ENCODE measurements around the gene SLC25A42. TPM values are rescaled to one million over a fixed set of nuclear protein-coding genes. Genes with fewer than 3 reads are reported as not detected.

SLC25A42 gene
- total RNA-seq, 1 experiment from 2014 or later, result 4.5 TPM

- H3K4me2 ChIP-seq (ENCODE audit: low read depth, low read length, poor library complexity, severe bottlenecking), result no peak overlapping the region
- no peak overlapping the region for H3K27ac ChIP-seq (ENCODE audit: low read length)
- DNase-seq, result no peak
- 0 out of 2 replicates have a peak, but pooled peaks cover 7% of the 10 kb centered on the region for H3K36me3 ChIP-seq (ENCODE audit: insufficient read depth, low read length)
- H3K79me2 ChIP-seq (ENCODE audit: low read length), result peaks cover 29% of the 10 kb centered on the region
- no peaks in the 10 kb centered on the region for H3K9me2 ChIP-seq (replicated peaks; ENCODE audit: insufficient read depth, low read length)
- H3K9me3 ChIP-seq (ENCODE audit: low read length), result no peaks in the 10 kb centered on the region
- H2AFZ ChIP-seq (ENCODE audit: low read length), result no peak overlapping the region
- no peak overlapping the region for H3K4me3 ChIP-seq (ENCODE audit: low read length)
- no peaks in the 10 kb centered on the region for H3K27me3 ChIP-seq (ENCODE audit: low read length)
- no peak overlapping the region for H3K9ac ChIP-seq (ENCODE audit: low read length)
- no peaks in the 10 kb centered on the region for H4K20me1 ChIP-seq (ENCODE audit: insufficient read depth, low read depth, low read length)
- peaks cover 8% of the 10 kb centered on the region for H3K4me1 ChIP-seq (ENCODE audit: low read length)
Measured at GRCh38 chr19:19042732-19043280, 21.0 kb upstream of the SLC25A42 start.

GRCh38 chr19:19043481-19043880 lies 20.3 kb upstream of the SLC25A42 start:
- Histone ChIP-seq H4K20me1 (ENCODE audit: insufficient read depth, low read depth, low read length) (no peaks in the 10 kb centered on the region), H3K9me3 (ENCODE audit: low read length) (no peaks in the 10 kb centered on the region), H3K4me3 (ENCODE audit: low read length) (no peak overlapping the region), H3K4me2 (ENCODE audit: low read depth, low read length, poor library complexity, severe bottlenecking) (no peak overlapping the region), H3K27ac (ENCODE audit: low read length) (no peak overlapping the region), H2AFZ (ENCODE audit: low read length) (no peak overlapping the region), H3K79me2 (ENCODE audit: low read length) (peaks cover 23% of the 10 kb centered on the region), H3K9ac (ENCODE audit: low read length) (no peak overlapping the region), H3K9me2 (replicated peaks; ENCODE audit: insufficient read depth, low read length) (no peaks in the 10 kb centered on the region), H3K4me1 (ENCODE audit: low read length) (peaks cover 8% of the 10 kb centered on the region), H3K27me3 (ENCODE audit: low read length) (no peaks in the 10 kb centered on the region), H3K36me3 (ENCODE audit: insufficient read depth, low read length) (0 out of 2 replicates have a peak, but pooled peaks cover 7% of the 10 kb centered on the region)
- no peak for DNase-seq

- Histone ChIP-seq H3K27ac (ENCODE audit: low read length) (no peak overlapping the region), H3K4me2 (ENCODE audit: low read depth, low read length, poor library complexity, severe bottlenecking) (no peak overlapping the region), H3K36me3 (ENCODE audit: insufficient read depth, low read length) (0 out of 2 replicates have a peak, but pooled peaks cover 7% of the 10 kb centered on the region), H3K9me2 (replicated peaks; ENCODE audit: insufficient read depth, low read length) (no peaks in the 10 kb centered on the region), H3K4me3 (ENCODE audit: low read length) (no peak overlapping the region), H2AFZ (ENCODE audit: low read length) (no peak overlapping the region), H3K9me3 (ENCODE audit: low read length) (no peaks in the 10 kb centered on the region), H3K9ac (ENCODE audit: low read length) (no peak overlapping the region), H3K27me3 (ENCODE audit: low read length) (no peaks in the 10 kb centered on the region), H4K20me1 (ENCODE audit: insufficient read depth, low read depth, low read length) (no peaks in the 10 kb centered on the region), H3K79me2 (ENCODE audit: low read length) (peaks cover 23% of the 10 kb centered on the region), H3K4me1 (ENCODE audit: low read length) (peaks cover 8% of the 10 kb centered on the region)
- DNase-seq, result no peak
Measured at GRCh38 chr19:19043881-19044280, 19.9 kb upstream of the SLC25A42 start.

- no peak overlapping the region for H3K4me2 ChIP-seq (ENCODE audit: low read depth, low read length, poor library complexity, severe bottlenecking)
- no peaks in the 10 kb centered on the region for H3K9me3 ChIP-seq (ENCODE audit: low read length)
- no peaks in the 10 kb centered on the region for H3K4me1 ChIP-seq (ENCODE audit: low read length)
- H3K27me3 ChIP-seq (ENCODE audit: low read length), result no peaks in the 10 kb centered on the region
- no peak for DNase-seq
- H3K9ac ChIP-seq (ENCODE audit: low read length), result no peak overlapping the region
- H4K20me1 ChIP-seq (ENCODE audit: insufficient read depth, low read depth, low read length), result no peaks in the 10 kb centered on the region
- H3K27ac ChIP-seq (ENCODE audit: low read length), result no peak overlapping the region
- H3K4me3 ChIP-seq (ENCODE audit: low read length), result no peak overlapping the region
- no peaks in the 10 kb centered on the region for H3K9me2 ChIP-seq (replicated peaks; ENCODE audit: insufficient read depth, low read length)
- H3K36me3 ChIP-seq (ENCODE audit: insufficient read depth, low read length), result peaks cover 12% of the 10 kb centered on the region; the same call in 1 of the 2 replicates
- no peak overlapping the region for H2AFZ ChIP-seq (ENCODE audit: low read length)
- no peaks in the 10 kb centered on the region for H3K79me2 ChIP-seq (ENCODE audit: low read length)
Measured at GRCh38 chr19:19049406-19049805, 14.4 kb upstream of the SLC25A42 start.

DNA sequence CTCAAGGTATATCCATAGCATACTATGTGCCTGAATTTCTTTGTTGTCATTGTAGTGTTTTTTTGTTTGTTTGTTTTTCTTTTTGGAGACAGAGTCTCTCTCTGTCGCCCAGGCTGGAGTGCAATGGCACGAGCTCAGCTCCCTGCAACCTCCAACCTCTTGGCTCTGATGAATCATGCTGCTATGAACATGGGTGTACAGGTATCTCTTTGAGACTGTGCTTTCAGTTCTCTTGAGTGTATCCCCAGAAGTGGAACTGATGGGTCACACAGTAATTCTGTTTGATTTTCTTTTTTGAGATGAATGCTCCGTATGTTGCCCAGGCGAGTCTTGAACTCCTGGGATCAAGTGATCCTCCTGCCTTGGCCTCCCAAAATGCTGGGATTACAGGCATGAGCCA lies 13.7 kb upstream of the SLC25A42 start:
- peaks cover 12% of the 10 kb centered on the region; the same call in 1 of the 2 replicates for H3K36me3 ChIP-seq (ENCODE audit: insufficient read depth, low read length)

DNA sequence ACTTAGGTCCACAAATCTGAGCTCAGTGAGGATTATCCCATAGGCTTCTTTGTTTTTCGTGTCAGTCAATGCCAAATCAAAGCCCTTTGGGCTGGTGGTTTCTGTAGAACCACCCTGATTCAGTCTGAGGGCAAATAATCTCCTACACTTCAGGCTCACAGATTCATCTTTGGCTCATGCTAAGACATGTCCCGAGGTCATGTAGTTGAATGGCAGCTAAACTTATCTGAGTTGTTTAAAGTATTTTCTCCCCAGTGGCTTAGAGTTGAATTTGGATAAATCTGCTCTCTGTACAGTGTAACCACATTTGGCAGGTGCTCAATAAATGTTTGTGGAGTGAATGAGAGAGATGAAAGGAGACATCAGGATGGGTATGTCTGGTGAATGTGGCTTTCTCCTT lies 13.1 kb upstream of the SLC25A42 start:
- Histone ChIP-seq H3K79me2 (ENCODE audit: low read length) (no peaks in the 10 kb centered on the region), H2AFZ (ENCODE audit: low read length) (no peak overlapping the region), H4K20me1 (ENCODE audit: insufficient read depth, low read depth, low read length) (no peaks in the 10 kb centered on the region), H3K9me3 (ENCODE audit: low read length) (no peaks in the 10 kb centered on the region), H3K36me3 (ENCODE audit: insufficient read depth, low read length) (peaks cover 12% of the 10 kb centered on the region; the same call in 1 of the 2 replicates), H3K9me2 (replicated peaks; ENCODE audit: insufficient read depth, low read length) (no peaks in the 10 kb centered on the region), H3K4me1 (ENCODE audit: low read length) (no peaks in the 10 kb centered on the region), H3K27ac (ENCODE audit: low read length) (no peak overlapping the region), H3K27me3 (ENCODE audit: low read length) (no peaks in the 10 kb centered on the region), H3K4me3 (ENCODE audit: low read length) (no peak overlapping the region), H3K4me2 (ENCODE audit: low read depth, low read length, poor library complexity, severe bottlenecking) (no peak overlapping the region), H3K9ac (ENCODE audit: low read length) (no peak overlapping the region)
- DNase-seq, result no peak

More for the DNA sequence above, 13.7 kb upstream of the SLC25A42 start:
- Histone ChIP-seq H2AFZ (ENCODE audit: low read length) (no peak overlapping the region), H4K20me1 (ENCODE audit: insufficient read depth, low read depth, low read length) (no peaks in the 10 kb centered on the region), H3K9me2 (replicated peaks; ENCODE audit: insufficient read depth, low read length) (no peaks in the 10 kb centered on the region), H3K79me2 (ENCODE audit: low read length) (no peaks in the 10 kb centered on the region), H3K9ac (ENCODE audit: low read length) (no peak overlapping the region), H3K4me2 (ENCODE audit: low read depth, low read length, poor library complexity, severe bottlenecking) (no peak overlapping the region), H3K4me3 (ENCODE audit: low read length) (no peak overlapping the region), H3K9me3 (ENCODE audit: low read length) (no peaks in the 10 kb centered on the region), H3K27ac (ENCODE audit: low read length) (no peak overlapping the region), H3K27me3 (ENCODE audit: low read length) (no peaks in the 10 kb centered on the region), H3K4me1 (ENCODE audit: low read length) (no peaks in the 10 kb centered on the region)
- no peak for DNase-seq

DNA sequence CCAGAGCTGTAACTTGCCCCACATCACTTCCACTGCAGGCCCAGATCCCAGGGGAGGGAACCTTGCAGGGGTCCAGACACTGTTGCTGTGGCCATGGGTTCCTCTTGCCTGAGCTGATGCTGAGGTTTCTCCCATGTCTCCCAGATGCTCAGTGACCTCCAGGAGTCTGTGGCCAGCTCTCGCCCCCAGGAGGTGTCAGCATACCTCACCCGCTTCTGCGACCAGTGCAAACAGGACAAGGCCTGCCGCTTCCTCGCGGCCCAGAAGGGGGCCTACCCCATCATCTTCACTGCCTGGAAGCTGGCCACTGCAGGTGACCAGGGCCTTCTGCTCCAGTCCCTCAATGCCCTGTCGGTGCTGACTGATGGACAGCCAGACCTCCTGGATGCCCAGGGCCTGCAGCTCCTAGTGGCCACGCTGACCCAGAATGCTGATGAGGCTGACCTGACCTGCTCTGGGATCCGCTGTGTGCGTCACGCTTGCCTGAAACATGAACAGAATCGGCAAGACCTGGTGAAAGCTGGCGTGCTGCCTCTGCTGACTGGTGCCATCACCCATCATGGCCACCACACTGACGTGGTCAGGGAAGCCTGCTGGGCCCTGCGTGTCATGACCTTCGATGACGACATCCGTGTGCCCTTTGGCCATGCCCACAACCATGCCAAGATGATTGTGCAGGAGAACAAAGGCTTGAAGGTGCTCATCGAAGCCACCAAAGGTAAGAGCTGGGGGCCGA lies 12.1 kb upstream of the SLC25A42 start:
- Histone ChIP-seq H3K9me2 (replicated peaks; ENCODE audit: insufficient read depth, low read length) (no peaks in the 10 kb centered on the region), H4K20me1 (ENCODE audit: insufficient read depth, low read depth, low read length) (no peaks in the 10 kb centered on the region), H3K4me1 (ENCODE audit: low read length) (no peaks in the 10 kb centered on the region), H3K27me3 (ENCODE audit: low read length) (no peaks in the 10 kb centered on the region), H3K36me3 (ENCODE audit: insufficient read depth, low read length) (peaks cover 12% of the 10 kb centered on the region; the same call in 1 of the 2 replicates), H2AFZ (ENCODE audit: low read length) (no peak overlapping the region), H3K9me3 (ENCODE audit: low read length) (no peaks in the 10 kb centered on the region), H3K4me3 (ENCODE audit: low read length) (no peak overlapping the region), H3K79me2 (ENCODE audit: low read length) (no peaks in the 10 kb centered on the region), H3K9ac (ENCODE audit: low read length) (no peak overlapping the region), H3K4me2 (ENCODE audit: low read depth, low read length, poor library complexity, severe bottlenecking) (no peak overlapping the region), H3K27ac (ENCODE audit: low read length) (no peak overlapping the region)
- DNase-seq, result no peak

- no peaks in the 10 kb centered on the region for H3K9me3 ChIP-seq (ENCODE audit: low read length)
- H3K36me3 ChIP-seq (ENCODE audit: insufficient read depth, low read length), result peaks cover 7% of the 10 kb centered on the region; the same call in 1 of the 2 replicates
- H3K27ac ChIP-seq (ENCODE audit: low read length), result no peak overlapping the region
Measured at GRCh38 chr19:19052921-19053320, 10.9 kb upstream of the SLC25A42 start.

More at GRCh38 chr19:19052921-19053320, 10.9 kb upstream of the SLC25A42 start:
- Histone ChIP-seq H3K79me2 (ENCODE audit: low read length) (no peaks in the 10 kb centered on the region), H2AFZ (ENCODE audit: low read length) (no peak overlapping the region), H3K4me1 (ENCODE audit: low read length) (no peaks in the 10 kb centered on the region), H4K20me1 (ENCODE audit: insufficient read depth, low read depth, low read length) (no peaks in the 10 kb centered on the region), H3K9me2 (replicated peaks; ENCODE audit: insufficient read depth, low read length) (no peaks in the 10 kb centered on the region), H3K27me3 (ENCODE audit: low read length) (no peaks in the 10 kb centered on the region), H3K9ac (ENCODE audit: low read length) (no peak overlapping the region), H3K4me2 (ENCODE audit: low read depth, low read length, poor library complexity, severe bottlenecking) (no peak overlapping the region), H3K4me3 (ENCODE audit: low read length) (no peak overlapping the region)
- DNase-seq, result no peak
